ENCODE results near the gene OSBPL3.

- TF ChIP-seq CTCF (IDR thresholded peaks at IDR 0.05) (no peak), POLR2A (IDR thresholded peaks at IDR 0.05) (no peak), POLR2AphosphoS5 (IDR thresholded peaks at IDR 0.05; ENCODE audit: insufficient read depth in 1 of 2, low read depth in 1 of 2) (no peak)
Observed at GRCh38 chr7:24869572-24869971, 110.4 kb downstream of the OSBPL3 start.
